Activated T-cell treated with anti-CD3 and anti-CD28 coated beads for 48 hours (primary cell): ENCODE data around the gene YES1.

Experiments used
- DNase-seq: peaks from one replicate; pipeline ENCODE4 v3.0.0-alpha.2; 2020; ENCODE audit warnings: low read depth

The YES1 gene

GRCh38 chr18:725646-726045 lies 86.4 kb downstream of the YES1 start:
- DNase-seq: no peak

- no peak for DNase-seq
These were observed 88.4 kb downstream of the YES1 start for GRCh38 chr18:723541-724080.

DNA sequence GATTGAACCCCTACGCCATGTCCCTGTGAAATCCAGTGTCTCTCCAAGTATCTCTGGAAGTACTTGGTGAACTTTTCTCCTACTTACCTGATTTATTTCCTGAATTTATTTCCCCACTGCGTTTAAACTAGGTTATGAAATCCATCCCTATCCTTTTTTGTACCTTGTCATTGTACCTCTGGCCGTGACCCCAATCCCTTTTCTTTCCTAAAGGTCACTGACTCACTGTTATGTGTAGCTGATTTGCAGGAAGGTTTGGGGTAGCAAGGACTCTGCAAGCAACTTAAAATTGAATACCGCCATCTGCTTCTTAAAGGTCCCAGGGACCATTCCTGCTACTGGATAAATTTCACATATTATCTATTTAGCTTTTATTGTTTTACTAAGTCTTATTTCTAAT lies 95.0 kb downstream of the YES1 start:
- no peak for DNase-seq

DNA sequence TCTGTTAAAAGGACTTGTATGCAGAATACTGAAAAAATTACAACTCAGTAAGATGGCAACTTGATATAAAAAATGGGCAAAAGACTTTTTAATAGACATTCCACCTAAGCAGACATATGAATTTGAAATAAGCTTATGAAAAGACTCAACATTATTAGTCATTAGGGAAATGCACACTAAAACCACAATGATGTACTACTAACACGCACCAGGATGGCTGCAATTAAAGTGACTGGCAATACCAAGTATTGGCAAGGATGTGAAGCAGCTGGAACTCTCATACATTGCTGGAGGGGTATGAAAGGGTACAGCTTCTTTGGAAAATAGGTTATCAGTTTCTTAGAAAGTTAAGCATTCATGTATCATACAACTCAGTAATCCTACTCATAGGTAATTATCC lies 96.4 kb downstream of the YES1 start:
- no peak for DNase-seq

- DNase-seq: no peak
These were observed 98.9 kb downstream of the YES1 start for GRCh38 chr18:713135-713490.

- DNase-seq: peak; percentile 93
These were observed 99.5 kb downstream of the YES1 start, which contains the start of gene ENOSF1 for GRCh38 chr18:712401-713134. Gene ENOSF1 (minus strand): TSS chr18:712630. CDS start chr18:712587, 43 bp downstream.

GRCh38 chr18:711657-712400 lies 100.2 kb downstream of the YES1 start:
- peak; percentile 66 for DNase-seq

- no peak for DNase-seq
These were observed 100.8 kb downstream of the YES1 start for GRCh38 chr18:711310-711656.

GRCh38 chr18:710418-711300 lies 101.4 kb downstream of the YES1 start:
- DNase-seq: no peak

- DNase-seq: no peak
These were observed 102.3 kb downstream of the YES1 start for GRCh38 chr18:709771-710170.

- no peak for DNase-seq
These were observed 103.9 kb downstream of the YES1 start for GRCh38 chr18:708096-708495.

DNA sequence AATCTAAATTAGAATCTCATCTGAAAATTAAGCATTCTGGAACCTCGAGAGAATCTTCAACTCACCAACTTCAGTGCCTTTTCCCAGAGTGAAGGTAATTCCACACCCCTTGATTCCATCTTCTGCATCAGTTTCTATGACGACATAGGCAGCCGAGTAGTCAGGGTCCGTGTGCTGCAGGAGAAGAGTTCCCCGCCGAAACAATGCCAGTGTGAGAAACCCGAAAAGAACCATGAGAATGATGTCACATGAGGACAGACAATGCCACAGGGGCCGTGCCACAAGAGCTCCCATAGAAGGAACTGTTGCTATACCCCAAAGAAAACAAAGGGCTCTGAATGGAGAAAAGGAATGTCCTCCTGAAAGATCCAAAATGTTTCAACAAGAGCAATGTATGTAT lies 105.6 kb downstream of the YES1 start:
- no peak for DNase-seq

DNA sequence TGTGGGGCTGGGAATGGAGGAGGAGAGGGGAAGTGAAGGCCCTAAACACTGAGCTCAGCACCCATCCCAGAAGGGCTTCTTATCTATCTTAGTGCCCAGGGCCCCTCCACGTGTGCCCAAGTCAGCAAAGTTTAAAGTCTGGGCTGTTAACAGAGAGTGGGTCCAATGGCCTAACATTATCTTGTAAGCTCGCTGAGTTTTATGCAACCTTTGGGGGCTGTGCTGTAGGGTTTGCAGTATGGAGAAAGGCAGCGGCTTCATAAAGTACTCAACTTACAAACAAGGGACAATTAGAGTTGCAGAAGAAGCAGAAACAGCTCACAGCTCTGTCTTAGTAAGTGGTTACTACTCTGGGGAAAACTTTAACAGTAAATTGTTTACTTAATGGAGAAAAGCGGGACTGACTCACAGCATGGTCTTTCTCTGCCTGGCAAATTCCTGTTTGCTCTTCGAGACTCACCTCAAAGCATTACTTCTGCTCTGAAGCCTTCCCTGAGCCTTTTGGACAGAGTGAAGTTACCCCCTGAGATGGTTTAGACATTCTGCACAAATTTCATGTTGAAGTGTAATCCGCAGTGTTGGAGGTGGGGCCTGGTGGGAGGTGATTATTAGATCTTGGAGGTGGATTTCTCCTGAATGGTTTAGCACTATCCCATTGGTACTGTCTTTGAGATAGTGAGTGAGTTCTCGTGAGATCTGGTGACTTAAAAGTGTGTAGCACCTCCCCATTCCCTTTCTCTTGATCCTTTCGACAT lies 108.7 kb downstream of the YES1 start:
- DNase-seq: no peak

DNA sequence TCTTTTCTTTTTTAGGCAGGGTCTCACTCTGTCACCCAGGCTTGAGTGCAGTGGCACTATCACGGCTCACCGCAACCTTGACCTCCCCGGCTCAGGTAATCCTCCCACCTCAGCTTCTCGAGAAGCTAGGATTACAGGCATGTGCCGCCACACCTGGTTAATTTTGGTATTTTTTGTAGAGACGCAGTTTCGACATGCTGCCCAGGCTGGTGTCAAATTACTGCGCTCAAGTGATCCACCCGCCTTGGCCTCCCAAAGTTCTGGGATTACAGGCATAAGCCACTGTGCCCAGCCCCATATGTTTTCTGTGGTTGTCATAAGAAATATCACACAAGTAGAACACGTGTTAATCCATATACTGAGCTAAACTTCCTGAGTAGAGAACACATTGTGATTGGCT lies 114.2 kb downstream of the YES1 start:
- no peak for DNase-seq

- DNase-seq: no peak
These were observed 115.0 kb downstream of the YES1 start for GRCh38 chr18:697012-697411.

- no peak for DNase-seq
These were observed 118.4 kb downstream of the YES1 start for GRCh38 chr18:693466-694187.

DNA sequence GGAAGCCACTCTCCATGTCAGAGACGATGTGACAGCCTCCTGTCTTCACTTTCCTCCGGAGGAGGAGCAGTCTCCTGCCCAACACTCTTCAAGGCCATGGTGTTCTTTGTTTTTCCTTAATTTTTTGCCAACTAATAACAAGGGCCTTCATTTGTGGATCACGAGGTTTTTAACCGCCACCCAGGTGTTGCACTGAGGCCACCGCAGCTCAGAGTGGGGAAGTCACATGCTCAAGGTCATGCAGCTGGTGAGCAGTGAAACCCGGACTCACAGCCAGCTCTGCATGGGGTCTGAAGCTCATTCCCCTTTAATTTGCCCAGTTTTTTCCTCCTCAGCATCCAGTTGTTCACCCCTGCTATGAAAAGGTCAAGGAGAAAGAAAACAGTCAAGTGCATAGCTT lies 119.2 kb downstream of the YES1 start:
- DNase-seq: no peak

DNA sequence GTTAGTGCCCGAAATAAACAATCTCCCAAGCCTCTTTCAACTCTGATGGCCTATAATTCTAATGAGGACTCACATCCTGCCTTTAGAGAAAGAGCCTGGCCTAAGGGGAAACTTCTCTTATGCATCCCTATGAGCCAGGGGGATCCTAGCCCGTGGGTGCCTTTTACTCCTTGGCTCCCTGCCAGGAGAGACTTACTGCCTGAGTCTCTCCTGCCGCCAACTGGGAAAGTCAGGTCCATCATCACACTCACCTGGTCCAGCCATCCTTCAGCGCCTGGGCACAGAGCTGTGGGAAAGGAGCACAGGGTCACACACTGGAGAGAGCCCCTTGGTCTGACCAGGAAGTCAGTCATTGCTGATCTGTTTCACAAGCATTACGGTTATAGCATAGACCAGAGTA lies 123.7 kb downstream of the YES1 start:
- no peak for DNase-seq

- DNase-seq: no peak
These were observed 125.5 kb downstream of the YES1 start for GRCh38 chr18:686339-687111.

- DNase-seq: no peak
These were observed 126.6 kb downstream of the YES1 start for GRCh38 chr18:685438-685837.
